Mesenchymal stem cell (in vitro differentiated cells and primary cell): ENCODE results near the gene CHDH.

Experiments used
- DNase-seq: peaks from one replicate; pipeline ENCODE4 v3.0.0-alpha.2; 2013
- H2AFZ ChIP-seq: one replicate; pipeline ENCODE4 v1.6.1; 2013; ENCODE audit warnings: low read depth, mild to moderate bottlenecking, control low read depth, inconsistent platforms, low read length, moderate library complexity
- H2AK5ac ChIP-seq: 2 replicates; pipeline ENCODE4 v1.6.1; 2013; ENCODE audit warnings: low read length, moderate library complexity, mild to moderate bottlenecking, inconsistent platforms; ENCODE audit not compliant: severe bottlenecking
- H2BK120ac ChIP-seq: one replicate; pipeline ENCODE4 v1.6.1; 2013; ENCODE audit warnings: low read depth, mild to moderate bottlenecking, inconsistent platforms, low read length, moderate library complexity
- H2BK12ac ChIP-seq, 2 experiments: one replicate each; pipeline ENCODE4 v1.6.1; 2013; ENCODE audit warnings: inconsistent platforms in 2 of 2, low read length in 2 of 2, mild to moderate bottlenecking in 2 of 2, moderate library complexity in 2 of 2, control low read depth in 1 of 2
- H2BK15ac ChIP-seq: one replicate; pipeline ENCODE4 v1.6.1; 2013; ENCODE audit warnings: mild to moderate bottlenecking, low read depth, inconsistent platforms; ENCODE audit not compliant: poor library complexity, severe bottlenecking
- H2BK5ac ChIP-seq: 2 replicates; pipeline ENCODE4 v1.6.1; 2013; ENCODE audit warnings: low read depth, mild to moderate bottlenecking, low read length, control low read depth, inconsistent platforms; ENCODE audit not compliant: poor library complexity, severe bottlenecking
- H3K14ac ChIP-seq, 2 experiments: one replicate each; pipeline ENCODE4 v1.6.1; 2013; ENCODE audit warnings: inconsistent platforms in 2 of 2, low read length in 2 of 2, control low read depth in 1 of 2, mild to moderate bottlenecking in 1 of 2, moderate library complexity in 1 of 2
- H3K18ac ChIP-seq, 2 experiments: one replicate each; pipeline ENCODE4 v1.6.1; 2013; ENCODE audit warnings: inconsistent platforms in 2 of 2, low read length in 2 of 2, control low read depth in 1 of 2, low read depth in 1 of 2, mild to moderate bottlenecking in 1 of 2
- H3K23ac ChIP-seq, 2 experiments: one replicate each; pipeline ENCODE4 v1.6.1; 2013; ENCODE audit warnings: inconsistent platforms in 2 of 2, low read length in 2 of 2, mild to moderate bottlenecking in 2 of 2, moderate library complexity in 2 of 2, control low read depth in 1 of 2
- H3K27ac ChIP-seq: 2 replicates; pipeline ENCODE4 v1.5.1; 2013; ENCODE audit warnings: mild to moderate bottlenecking, moderate library complexity, low read length, control low read depth, inconsistent platforms; ENCODE audit not compliant: poor library complexity, severe bottlenecking
- H3K27me3 ChIP-seq, 2 experiments: 2 replicates each; pipeline versions ENCODE4 v1.6.1 to v1.7.0; 2013; ENCODE audit warnings: low read length in 2 of 2, mild to moderate bottlenecking in 2 of 2, moderate library complexity in 2 of 2, control low read depth in 1 of 2, inconsistent platforms in 1 of 2; ENCODE audit not compliant: control insufficient read depth in 1 of 2, insufficient read depth in 1 of 2
- H3K36me3 ChIP-seq, 2 experiments: 2 replicates each; pipeline versions ENCODE4 v1.6.1 to v1.7.0; 2013; ENCODE audit warnings: low read length in 2 of 2, control low read depth in 1 of 2, inconsistent platforms in 1 of 2, low read depth in 1 of 2, mild to moderate bottlenecking in 1 of 2; ENCODE audit not compliant: insufficient read depth in 2 of 2, control insufficient read depth in 1 of 2
- H3K4ac ChIP-seq, 2 experiments: one replicate each; pipeline ENCODE4 v1.6.1; 2013; ENCODE audit warnings: inconsistent platforms in 2 of 2, low read length in 2 of 2, mild to moderate bottlenecking in 2 of 2, moderate library complexity in 2 of 2, control low read depth in 1 of 2, low read depth in 1 of 2
- H3K4me1 ChIP-seq: 2 replicates; pipeline ENCODE4 v1.6.1; 2013; ENCODE audit warnings: low read depth, low read length, control low read depth; ENCODE audit not compliant: control insufficient read depth, insufficient read depth
- H3K4me2 ChIP-seq: 2 replicates; pipeline ENCODE4 v1.6.1; 2013; ENCODE audit warnings: low read length, mild to moderate bottlenecking, inconsistent platforms; ENCODE audit not compliant: poor library complexity, severe bottlenecking
- H3K4me3 ChIP-seq, 2 experiments: 2 replicates each; pipeline versions ENCODE4 v1.5.1 to v1.7.0; 2013; ENCODE audit warnings: low read length in 2 of 2, mild to moderate bottlenecking in 2 of 2, control low read depth in 1 of 2, low read depth in 1 of 2; ENCODE audit not compliant: insufficient read depth in 1 of 2
- H3K79me1 ChIP-seq: replicated peaks from 2 replicates; pipeline ENCODE4 v1.6.1; 2013; ENCODE audit warnings: mild to moderate bottlenecking, control low read depth, low read length, inconsistent platforms; ENCODE audit not compliant: poor library complexity, severe bottlenecking
- H3K9ac ChIP-seq: 2 replicates; pipeline ENCODE4 v1.7.0; 2013; ENCODE audit warnings: mild to moderate bottlenecking, low read length, moderate library complexity
- H3K9me3 ChIP-seq: 2 replicates; pipeline ENCODE4 v1.7.0; 2013; ENCODE audit warnings: mild to moderate bottlenecking, low read length; ENCODE audit not compliant: control insufficient read depth
- H4K8ac ChIP-seq: one replicate; pipeline ENCODE4 v1.6.1; 2013; ENCODE audit warnings: inconsistent platforms, mild to moderate bottlenecking, low read length, moderate library complexity
- H4K91ac ChIP-seq: one replicate; pipeline ENCODE4 v1.6.1; 2013; ENCODE audit warnings: mild to moderate bottlenecking, low read length, inconsistent platforms
- WGBS: methylation state at CpG from one replicate; pipeline ENCODE4 v1.1.7; 2013; ENCODE audit warnings: mixed read lengths; 5-methylcytosine and 5-hydroxymethylcytosine counted together

CHDH gene

GRCh38 chr3:53818221-53819162, 27.7 kb downstream of the CHDH start:
- H2BK12ac ChIP-seq = no peak overlapping the region
- H3K4me1 ChIP-seq = peaks cover 2% of the 10 kb centered on the region
- no peak overlapping the region for H3K23ac ChIP-seq
- no peak overlapping the region for H3K9ac ChIP-seq
- 82% methylated on average over 14 of the region's 14 CpGs for WGBS
- no peak overlapping the region for H4K91ac ChIP-seq
- H3K14ac ChIP-seq = no peak overlapping the region
- H3K4me3 ChIP-seq = no peak overlapping the region
- H4K8ac ChIP-seq = no peak overlapping the region
- no peak overlapping the region for H3K27ac ChIP-seq
- no peak overlapping the region for H3K18ac ChIP-seq
- no peak overlapping the region for H3K4me2 ChIP-seq
- H2BK15ac ChIP-seq = no peak overlapping the region
- H2BK5ac ChIP-seq = no peak overlapping the region
- no peak overlapping the region for H2BK120ac ChIP-seq
- no peak overlapping the region for H2AFZ ChIP-seq
- H3K36me3 ChIP-seq = peaks cover 0 to 6% of the 10 kb centered on the region in 2 experiments
- no peaks in the 10 kb centered on the region for H3K27me3 ChIP-seq
- no peak for DNase-seq
- H3K4ac ChIP-seq = no peak overlapping the region
- H3K9me3 ChIP-seq = no peaks in the 10 kb centered on the region
- no peaks in the 10 kb centered on the region for H3K79me1 ChIP-seq
- H2AK5ac ChIP-seq = no peak overlapping the region

- no peak overlapping the region for H4K8ac ChIP-seq
- no peaks in the 10 kb centered on the region for H3K79me1 ChIP-seq
- H3K4ac ChIP-seq = no peak overlapping the region
- H3K14ac ChIP-seq = peak overlapping the region in 1 of 2 experiments; percentile 82
- no peak for DNase-seq
- H2BK120ac ChIP-seq = no peak overlapping the region
- no peak overlapping the region for H4K91ac ChIP-seq
- 92% methylated on average over 17 of the region's 17 CpGs for WGBS
- H3K9ac ChIP-seq = no peak overlapping the region
- no peak overlapping the region for H3K4me3 ChIP-seq
- H3K27ac ChIP-seq = no peak overlapping the region
- no peaks in the 10 kb centered on the region for H3K9me3 ChIP-seq
- H3K27me3 ChIP-seq = no peaks in the 10 kb centered on the region
- no peak overlapping the region for H2AFZ ChIP-seq
- no peak overlapping the region for H3K4me2 ChIP-seq
- no peak overlapping the region for H2BK5ac ChIP-seq
- H3K4me1 ChIP-seq = peaks cover 2% of the 10 kb centered on the region
- H2BK15ac ChIP-seq = no peak overlapping the region
- H2AK5ac ChIP-seq = no peak overlapping the region
- no peak overlapping the region for H3K18ac ChIP-seq
- no peak overlapping the region for H2BK12ac ChIP-seq
- no peak overlapping the region for H3K23ac ChIP-seq
- peaks cover 0 to 6% of the 10 kb centered on the region in 2 experiments for H3K36me3 ChIP-seq
Observed at GRCh38 chr3:53817809-53818208, 28.4 kb downstream of the CHDH start.

GRCh38 chr3:53817211-53817610, 29.0 kb downstream of the CHDH start:
- Histone ChIP-seq H3K36me3 (peaks cover 0 to 6% of the 10 kb centered on the region in 2 experiments), H3K4me1 (peaks cover 2% of the 10 kb centered on the region), H3K14ac (no peak overlapping the region), H2AFZ (no peak overlapping the region), H3K18ac (no peak overlapping the region), H2BK5ac (no peak overlapping the region), H2BK12ac (no peak overlapping the region), H3K4me2 (no peak overlapping the region), H2BK120ac (no peak overlapping the region), H2BK15ac (no peak overlapping the region), H2AK5ac (no peak overlapping the region), H3K4me3 (no peak overlapping the region), H3K79me1 (no peaks in the 10 kb centered on the region), H3K4ac (no peak overlapping the region), H3K9ac (no peak overlapping the region), H4K8ac (no peak overlapping the region), H4K91ac (no peak overlapping the region), H3K23ac (no peak overlapping the region), H3K9me3 (no peaks in the 10 kb centered on the region), H3K27me3 (no peaks in the 10 kb centered on the region), H3K27ac (no peak overlapping the region)
- WGBS = 87% methylated on average over 6 of the region's 6 CpGs
- DNase-seq = no peak

GRCh38 chr3:53816425-53816824, 29.8 kb downstream of the CHDH start:
- no peak overlapping the region for H3K14ac ChIP-seq
- H2AFZ ChIP-seq = no peak overlapping the region
- no peak overlapping the region for H2BK12ac ChIP-seq
- H3K4me2 ChIP-seq = no peak overlapping the region
- no peak overlapping the region for H2BK5ac ChIP-seq
- 73% methylated on average over 4 of the region's 4 CpGs for WGBS
- H3K36me3 ChIP-seq = peaks cover 0 to 6% of the 10 kb centered on the region in 2 experiments
- no peaks in the 10 kb centered on the region for H3K79me1 ChIP-seq
- H2AK5ac ChIP-seq = no peak overlapping the region
- H3K4me3 ChIP-seq = no peak overlapping the region
- H4K91ac ChIP-seq = no peak overlapping the region
- no peak overlapping the region for H3K4ac ChIP-seq
- H3K27ac ChIP-seq = no peak overlapping the region
- no peak overlapping the region for H2BK120ac ChIP-seq
- no peak overlapping the region for H3K18ac ChIP-seq
- H3K9me3 ChIP-seq = no peaks in the 10 kb centered on the region
- no peak overlapping the region for H2BK15ac ChIP-seq
- no peaks in the 10 kb centered on the region for H3K27me3 ChIP-seq
- H3K4me1 ChIP-seq = no peaks in the 10 kb centered on the region
- H3K9ac ChIP-seq = no peak overlapping the region
- no peak for DNase-seq
- H3K23ac ChIP-seq = no peak overlapping the region
- no peak overlapping the region for H4K8ac ChIP-seq
